ENCODE data around the gene FERMT2.

Gene FERMT2

DNA sequence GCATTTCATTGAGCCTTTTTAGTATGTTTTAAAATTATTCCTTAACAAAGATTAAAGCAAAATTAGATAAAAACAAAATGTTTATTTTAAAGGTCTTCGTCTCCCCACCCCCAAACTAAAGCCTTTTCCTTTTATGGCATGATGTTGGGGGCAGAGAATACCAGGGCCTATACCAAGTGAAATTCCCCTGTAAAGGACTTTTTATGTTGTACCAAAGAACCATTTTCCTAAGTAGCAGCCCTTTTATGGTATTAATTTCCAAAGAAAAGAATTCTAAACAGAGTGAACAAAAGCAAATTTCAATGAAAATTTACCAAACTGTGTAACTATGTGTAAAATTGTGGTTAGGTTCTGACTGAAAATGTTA, 87.5 kb downstream of the FERMT2 start:
- DNase-seq (ENCODE audit: low spot score): no peak

DNA sequence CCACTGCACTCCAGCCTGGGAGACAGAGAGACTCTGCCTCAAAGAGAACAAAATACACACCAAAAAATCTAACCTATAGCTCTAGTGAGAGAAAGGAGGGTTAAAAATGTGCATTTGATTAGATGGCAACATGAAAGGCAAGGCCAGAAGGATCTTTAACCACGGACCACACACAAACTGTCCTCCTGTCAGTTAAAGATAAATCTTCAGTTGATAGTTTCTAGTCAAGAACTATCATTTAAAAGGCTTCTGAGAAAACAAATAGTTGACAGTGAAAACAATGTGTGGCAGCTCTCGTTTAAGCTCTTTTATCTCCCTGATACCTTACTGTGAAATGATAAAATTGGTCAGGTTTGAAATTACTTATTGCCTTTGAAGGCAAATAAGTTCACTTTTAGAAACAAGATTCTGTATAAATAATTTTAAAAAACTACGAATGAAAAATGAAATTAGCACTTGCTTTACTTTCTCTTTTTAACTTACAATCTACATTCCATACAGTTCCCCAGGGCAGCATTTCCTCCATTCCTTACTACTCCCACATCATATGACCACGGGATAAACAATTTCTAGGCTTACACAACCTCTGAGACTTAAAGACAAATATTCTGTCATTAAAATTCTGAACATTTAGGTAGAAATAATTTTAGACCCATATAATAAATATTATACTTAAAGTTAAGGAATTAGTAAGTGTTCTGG, 88.1 kb downstream of the FERMT2 start:
- DNase-seq (ENCODE audit: low spot score): no peak

DNA sequence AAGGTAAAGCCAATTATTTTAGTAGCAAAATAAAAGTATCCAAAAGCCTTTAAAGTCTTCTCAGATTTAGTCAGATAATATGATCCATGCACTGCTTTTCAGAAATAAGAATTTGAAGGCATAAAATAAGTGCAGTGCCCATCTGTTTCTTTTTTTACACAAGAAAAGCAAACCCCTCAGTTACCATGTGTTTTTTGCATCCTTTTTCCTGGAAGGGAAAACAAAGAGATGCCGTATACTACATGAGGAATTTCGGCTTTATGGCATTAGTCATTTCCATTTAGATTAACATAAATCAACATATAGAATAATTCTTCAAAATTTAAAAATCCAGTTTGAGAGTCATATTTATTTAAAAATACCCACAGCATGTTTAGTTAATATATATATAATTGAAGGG, 89.4 kb downstream of the FERMT2 start:
- DNase-seq (ENCODE audit: low spot score): no peak

DNA sequence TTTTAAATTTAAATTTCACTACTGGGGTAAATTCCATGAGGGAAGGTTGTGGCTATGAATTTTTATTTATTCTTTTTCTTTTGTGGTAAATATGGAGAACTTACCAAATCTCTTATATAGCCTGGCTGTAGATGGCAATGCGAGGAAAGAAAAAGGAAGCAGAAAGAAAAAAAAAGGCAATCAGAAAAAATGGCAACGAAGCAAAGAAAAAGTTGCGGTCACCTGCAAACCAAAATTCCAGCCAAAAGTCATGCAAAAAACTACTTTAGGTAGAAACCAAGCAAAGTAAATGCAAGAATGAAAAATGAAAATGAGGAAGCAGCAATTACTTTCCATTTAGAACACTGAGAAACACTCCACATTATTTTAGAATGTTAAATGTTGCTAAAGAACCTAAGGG, 89.9 kb downstream of the FERMT2 start:
- DNase-seq (ENCODE audit: low spot score): no peak

DNA sequence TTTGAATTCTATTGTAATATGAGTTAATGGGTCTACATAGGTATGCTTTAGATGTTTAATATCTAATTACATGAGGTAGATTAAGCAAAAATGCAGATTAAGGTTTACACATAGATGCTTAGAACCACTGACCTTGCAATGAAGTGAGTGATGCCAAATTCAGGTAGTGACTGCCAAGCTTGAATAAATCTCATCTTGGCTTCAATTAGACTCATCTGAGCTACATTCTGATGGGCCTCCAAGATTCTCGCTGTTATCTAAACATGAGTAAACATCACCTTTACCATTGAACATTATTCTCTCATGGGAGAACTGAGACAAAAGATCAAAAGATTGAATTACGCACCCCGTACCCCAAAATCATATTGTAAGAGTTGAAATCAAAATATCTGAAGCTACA, 90.6 kb downstream of the FERMT2 start:
- DNase-seq (ENCODE audit: low spot score): no peak

DNA sequence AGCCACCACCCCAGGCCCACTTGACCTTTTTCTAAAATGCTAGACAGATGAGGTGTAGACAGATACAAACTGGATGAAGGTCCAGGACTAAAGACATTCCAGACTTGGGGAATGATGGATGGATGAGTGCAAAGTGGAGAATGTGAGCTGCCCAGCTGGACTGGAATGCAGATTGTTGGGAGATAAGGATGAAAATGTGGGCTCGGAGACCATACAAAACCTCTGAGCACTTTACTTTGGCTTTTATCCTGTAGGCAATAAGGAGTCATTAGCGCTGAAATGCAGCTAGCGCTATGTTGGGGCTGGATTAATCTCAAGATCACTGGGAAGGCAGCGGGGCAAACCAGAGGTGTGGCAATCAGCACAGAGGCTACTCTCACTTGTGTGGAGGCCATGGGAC, 94.7 kb downstream of the FERMT2 start:
- no peak for DNase-seq (ENCODE audit: low spot score)

DNA sequence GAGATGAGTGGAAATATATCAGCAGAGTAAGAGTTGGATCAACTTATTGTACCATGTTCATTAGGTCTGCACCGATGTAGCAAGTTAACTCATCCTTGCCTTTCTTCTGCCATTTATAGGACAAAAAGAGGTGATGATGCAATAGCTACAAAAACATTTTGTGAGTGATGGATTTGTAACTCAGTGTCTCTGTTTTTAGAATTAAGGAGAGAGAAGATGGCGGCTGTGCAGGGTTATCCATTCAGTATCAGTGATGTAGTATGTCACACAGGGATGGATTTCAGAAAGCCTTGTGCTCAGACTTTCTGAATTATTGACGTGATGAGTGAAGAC, 97.4 kb downstream of the FERMT2 start:
- DNase-seq (ENCODE audit: low spot score): no peak

DNA sequence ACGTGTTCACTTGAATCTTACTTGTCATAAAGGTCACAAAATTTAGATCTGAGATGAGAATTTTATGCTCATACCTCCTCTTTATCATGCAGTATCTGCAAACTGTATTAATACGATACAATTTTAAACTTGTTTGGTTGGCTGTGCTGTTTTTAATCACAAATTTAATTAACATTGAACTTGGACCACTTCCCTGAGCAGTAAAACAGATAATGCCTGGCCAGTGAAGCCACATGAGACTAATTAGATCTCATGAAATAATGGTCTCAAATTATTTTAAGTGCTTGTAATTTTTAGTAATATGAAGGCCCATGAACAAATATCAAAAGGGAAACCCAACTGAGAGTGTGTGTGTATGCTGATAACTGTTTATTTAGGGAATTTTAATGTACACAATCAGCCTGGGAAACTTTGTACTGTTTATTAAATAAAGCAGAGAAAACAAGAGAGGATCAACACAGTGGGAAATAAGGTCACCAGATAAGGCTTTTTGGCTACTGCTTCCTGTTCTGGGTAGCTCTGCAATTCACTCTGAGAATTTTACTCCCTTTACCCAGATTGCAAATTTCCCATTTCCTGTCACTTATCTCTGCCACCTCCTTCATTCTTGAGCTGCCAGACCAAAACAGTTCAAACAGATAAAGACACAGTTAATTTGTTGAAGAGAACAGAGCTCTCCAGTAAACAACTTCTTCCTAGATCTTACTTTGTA, 97.9 kb downstream of the FERMT2 start:
- no peak for DNase-seq (ENCODE audit: low spot score)

DNA sequence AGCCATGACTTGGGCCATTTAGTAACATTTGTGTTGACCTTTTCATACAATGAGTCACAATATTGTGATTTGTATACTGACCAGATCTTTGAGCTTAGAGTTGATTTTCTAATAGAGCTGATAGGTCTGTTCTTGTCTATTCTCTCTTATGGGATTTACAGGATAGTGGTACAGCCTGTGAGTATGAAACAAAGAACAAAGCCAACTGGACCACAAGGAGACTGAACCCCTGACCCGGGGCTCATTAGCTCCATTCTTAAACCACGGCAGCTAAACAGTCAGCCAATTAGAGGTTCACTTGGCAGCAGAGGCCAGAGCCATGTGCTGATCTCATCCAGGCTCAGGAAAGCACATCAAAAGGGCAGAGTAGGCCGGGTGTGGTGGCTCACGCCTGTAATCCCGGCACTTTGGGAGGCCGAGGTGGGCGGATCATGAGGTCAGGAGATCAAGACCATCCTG, 100.4 kb downstream of the FERMT2 start:
- no peak for DNase-seq (ENCODE audit: low spot score)

DNA sequence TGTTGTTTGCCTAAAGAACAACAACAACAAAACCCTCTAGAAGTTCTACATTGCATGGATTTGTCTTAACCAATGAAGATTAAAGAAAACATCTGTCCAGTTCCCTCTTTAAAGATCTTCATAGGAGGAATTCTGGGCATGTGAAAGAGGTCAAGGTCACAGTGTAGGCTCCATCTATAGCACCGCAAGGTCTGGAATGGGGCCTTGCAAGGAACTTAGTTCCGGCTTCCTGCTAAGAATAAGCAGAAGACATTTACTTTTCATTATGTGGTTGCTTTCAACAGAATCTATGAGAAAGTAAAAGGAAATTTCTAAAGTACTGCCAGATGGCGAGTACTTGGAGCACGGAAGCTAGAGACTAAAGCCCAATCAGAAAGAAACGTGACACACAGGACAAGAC, 102.2 kb downstream of the FERMT2 start:
- no peak for DNase-seq (ENCODE audit: low spot score)

DNA sequence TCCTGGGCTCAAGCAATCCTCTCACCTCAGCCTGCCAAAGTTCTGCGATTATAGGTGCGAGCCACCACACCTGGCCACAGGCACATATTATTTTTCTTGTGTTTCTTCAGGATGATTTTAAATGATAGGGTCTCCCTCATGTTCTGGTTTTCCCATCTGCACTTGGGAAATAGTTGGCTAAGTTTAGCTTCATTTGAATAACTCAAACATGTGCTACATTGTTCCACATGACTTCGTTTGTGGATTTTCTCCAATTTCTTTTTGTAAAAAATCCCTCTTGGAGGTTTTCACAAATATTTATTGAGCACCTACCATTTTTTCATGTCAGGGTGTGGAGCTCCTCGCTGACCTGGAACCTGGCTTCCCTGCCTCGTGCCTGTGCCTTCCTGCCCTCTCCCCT, 104.3 kb downstream of the FERMT2 start:
- no peak for DNase-seq (ENCODE audit: low spot score)

DNA sequence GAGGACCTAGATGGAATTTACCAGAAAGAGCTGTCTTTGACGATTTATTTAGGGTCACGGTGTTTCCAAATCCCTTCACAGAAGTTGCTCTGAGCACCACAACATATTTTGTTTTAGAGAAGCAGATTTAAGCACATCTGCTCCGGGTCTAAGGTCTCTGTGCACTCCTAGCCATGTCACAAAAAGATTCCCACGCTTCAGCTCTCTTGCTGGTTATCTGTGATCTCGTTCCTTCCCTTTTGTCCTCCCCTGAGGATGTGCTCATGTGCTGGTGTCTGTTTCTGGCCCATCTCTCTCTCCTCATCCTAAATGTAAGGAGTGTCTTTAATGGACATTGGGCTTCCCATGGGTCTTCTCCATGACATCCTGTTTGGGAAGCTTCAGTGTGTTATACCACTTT, 105.8 kb downstream of the FERMT2 start:
- no peak for DNase-seq (ENCODE audit: low spot score)

DNA sequence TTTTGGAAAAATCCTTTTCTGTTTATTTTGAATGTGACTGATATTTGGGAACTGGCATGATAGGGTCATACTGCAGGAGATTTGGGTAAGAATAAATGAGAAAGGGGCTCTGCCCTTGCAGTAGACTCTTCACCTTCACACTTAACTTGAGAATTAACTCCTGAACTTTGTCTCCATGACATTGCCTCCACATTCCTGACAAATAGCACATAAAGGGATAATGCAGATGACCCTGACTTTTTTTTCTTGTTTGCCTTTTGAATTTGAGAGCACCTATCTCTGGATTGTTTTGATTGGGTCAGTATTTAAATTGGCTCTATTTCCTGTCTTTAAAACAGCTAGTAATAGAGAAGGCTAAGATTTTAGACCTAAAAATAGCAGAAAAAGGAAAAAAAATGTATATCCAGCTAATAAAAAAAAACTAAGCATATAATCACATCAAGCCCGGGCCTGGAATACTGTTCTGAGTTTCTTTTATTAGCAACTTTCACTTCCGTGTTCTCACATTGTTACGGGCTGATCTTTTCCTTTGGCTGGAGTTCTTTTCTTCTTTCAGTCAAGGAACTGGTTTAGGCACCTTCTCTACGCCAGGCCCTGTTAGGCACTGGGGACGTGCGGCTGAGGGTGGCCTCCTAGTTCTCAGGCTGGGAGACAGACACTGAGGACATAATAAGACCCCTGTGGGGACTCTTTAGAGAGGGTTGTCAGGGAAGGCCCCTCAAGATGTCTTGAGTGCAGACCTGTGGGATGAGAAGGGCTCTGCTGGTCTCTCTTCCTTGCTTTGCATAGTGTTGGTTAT, 106.4 kb downstream of the FERMT2 start:
- no peak for DNase-seq (ENCODE audit: low spot score)

DNA sequence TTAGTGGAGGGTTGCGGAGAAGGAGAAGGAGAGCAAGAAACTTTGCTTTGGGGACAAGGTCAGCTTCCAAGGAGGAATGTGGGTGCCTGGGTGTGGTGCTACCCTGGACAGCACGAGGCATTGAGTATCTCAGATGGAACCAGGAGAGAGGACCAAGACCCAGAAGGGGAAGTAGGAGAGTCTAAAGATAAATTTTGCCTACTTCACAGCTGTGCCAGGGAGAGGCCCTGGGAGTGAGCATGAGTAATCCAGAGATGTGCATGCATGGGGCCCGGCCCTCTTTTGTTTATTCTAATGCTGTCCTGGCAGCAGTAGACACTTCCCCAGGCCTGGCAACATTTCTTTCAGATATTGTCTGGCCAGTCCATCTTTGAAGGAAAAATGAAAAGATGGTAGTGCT, 110.0 kb downstream of the FERMT2 start:
- DNase-seq (ENCODE audit: low spot score): no peak

DNA sequence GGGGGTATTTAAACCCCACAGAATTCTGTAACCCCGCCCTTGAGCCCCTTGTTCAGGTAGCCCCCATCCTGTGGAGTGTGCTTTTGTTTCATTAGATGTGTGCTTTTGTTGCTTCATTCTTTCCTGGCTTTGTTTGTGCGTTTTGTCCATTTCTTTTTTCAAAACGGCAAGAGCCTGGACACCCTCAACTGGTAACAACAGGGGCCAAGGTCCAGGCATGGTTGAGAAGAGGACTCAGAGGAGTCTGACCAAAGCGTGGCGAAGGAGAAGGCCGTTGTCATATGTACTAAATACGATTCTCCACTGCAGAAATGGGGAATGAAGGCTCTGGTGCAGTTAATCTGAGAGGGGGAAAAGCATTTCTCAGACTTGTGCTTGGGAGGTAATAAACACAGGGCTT, 113.4 kb downstream of the FERMT2 start:
- no peak for DNase-seq (ENCODE audit: low spot score)

DNA sequence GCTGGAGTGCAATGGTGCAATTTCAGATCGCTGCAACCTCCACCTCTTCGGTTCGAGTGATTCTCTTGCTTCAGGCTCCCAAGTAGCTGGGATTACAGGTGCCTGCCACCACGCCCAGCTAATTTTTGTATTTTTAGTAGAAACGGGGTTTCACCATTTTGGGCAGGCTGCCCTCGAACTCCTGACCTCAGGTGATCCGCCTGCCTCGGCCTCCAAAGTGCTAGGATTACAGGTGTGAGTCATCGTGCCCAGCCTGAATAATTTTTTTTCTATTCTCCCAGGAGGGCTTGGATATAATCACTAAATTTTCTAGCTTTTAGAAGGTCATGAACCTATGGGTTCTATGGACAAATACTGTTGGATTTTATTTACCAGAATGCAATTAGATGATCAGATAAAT, 114.8 kb downstream of the FERMT2 start:
- no peak for DNase-seq (ENCODE audit: low spot score)

DNA sequence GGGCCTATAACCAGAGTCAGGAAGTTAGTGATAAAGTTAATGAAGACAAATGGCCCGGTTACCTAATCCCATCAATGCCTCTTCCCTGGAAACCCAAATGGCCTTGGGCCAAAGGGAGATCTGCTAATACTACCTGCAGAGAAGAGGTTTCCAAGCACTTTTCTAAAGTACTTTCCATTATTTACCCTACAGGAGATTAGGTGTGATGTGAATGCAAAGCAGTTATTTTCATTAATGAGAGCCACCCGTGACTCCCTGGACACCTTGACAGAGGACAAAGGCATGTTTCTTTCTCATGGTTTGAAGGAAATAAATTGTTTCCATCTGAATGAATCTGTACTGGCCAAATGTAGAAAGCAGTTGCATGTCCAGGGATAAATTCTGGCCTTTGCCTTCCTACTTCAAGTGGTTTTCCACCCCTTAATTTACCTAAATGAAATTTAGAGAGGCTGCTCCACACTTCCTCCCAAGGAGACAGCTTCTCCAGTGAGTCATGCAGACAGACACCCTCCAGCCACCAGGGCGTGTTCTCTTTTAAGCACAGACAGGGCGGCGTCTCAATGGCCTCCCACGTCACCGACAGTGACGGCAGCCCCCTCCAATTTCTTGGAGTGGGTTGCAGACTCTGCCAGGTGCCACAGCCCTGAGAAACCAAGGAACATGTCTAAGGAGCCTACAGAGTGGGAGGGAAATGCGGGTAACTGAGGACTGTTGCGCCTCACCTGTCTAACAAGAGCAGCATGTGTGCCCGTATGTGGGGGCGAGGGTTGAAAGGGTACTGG, 115.5 kb downstream of the FERMT2 start:
- no peak for DNase-seq (ENCODE audit: low spot score)

DNA sequence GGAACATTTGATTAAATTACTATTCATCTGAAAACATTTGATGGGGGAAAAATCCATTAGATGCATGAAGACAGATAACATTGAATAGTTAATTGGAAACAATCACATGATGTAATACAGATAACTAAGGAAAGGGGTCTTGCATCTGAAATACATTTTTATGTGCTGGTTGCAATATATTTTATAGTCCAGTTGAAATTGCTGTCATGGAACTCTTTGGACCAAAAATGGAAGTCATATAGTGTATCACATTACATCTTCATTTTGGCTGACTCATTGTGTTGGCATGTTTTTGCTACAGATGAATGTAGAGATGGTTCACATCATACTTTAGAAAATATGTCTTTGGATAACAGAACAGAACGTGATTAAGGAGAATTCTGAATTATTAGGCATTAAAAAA, 116.4 kb downstream of the FERMT2 start:
- no peak for DNase-seq (ENCODE audit: low spot score)

DNA sequence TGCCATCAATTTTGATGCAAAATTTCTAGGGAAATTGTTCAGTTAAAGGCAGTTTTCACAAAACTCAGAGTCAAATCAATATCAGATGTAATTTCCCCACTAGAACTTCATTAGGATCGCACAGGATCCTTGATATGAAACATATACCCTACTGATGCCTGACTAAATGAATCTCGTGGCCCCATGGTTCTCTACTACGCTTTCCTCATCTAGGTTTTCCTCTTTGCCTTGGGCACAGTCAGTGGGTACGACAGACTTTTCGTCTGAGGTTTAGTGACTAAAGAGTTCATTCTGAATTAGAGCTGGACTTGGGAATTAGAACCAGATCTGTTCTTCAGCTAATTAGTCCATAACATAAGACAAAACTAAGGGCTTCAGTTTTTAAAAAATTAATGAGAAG, 117.0 kb downstream of the FERMT2 start:
- no peak for DNase-seq (ENCODE audit: low spot score)

DNA sequence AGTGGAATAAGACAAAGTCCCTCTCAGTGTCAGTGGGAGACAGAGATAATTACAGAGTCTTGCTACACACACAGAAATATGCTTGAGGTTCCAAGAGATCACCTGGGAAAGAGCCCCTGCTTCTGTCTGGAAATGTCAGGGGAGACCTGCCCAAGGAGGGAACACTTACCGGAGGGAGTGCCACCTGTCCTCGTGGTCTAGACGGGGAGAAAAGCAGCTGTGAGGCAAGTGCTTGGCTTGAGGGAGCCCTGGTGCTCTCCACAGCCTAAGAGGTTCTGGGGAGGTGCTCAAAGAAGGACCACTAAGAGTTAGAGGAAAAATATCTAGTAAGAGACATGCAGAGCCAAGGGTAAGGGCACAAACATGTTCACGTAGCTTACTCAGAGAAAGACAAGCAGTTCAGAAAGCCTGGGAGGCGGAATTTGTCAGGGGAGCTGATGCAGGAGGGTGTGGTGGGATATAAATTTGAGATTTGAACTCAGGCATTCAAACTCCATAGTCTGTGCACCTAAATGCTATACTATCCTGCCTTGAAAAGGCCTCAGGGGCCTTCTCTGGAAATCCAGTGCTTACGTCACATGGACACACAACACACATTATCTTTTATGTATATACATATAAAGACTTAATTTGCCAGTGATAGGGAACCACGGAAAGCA, 121.2 kb downstream of the FERMT2 start:
- DNase-seq (ENCODE audit: low spot score): no peak

DNA sequence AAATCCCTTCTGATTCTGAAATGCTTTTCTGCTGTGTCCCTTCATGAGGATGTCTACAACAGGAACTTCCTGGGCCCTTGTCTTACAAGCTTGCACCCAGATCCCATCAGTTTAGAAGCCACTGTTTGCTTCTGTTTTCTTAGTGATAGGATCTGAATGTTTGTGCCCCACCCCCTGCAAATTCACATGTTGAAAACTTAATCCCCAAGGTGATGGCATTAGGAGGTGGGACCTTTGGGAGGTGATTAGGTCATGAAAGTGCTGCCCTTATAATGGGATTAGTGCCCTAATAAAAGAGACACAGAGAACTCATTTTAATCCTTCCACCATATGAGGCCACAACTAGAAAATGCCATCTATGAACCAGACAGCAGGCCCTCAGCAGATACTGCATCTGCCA, 123.4 kb downstream of the FERMT2 start:
- no peak for DNase-seq (ENCODE audit: low spot score)

DNA sequence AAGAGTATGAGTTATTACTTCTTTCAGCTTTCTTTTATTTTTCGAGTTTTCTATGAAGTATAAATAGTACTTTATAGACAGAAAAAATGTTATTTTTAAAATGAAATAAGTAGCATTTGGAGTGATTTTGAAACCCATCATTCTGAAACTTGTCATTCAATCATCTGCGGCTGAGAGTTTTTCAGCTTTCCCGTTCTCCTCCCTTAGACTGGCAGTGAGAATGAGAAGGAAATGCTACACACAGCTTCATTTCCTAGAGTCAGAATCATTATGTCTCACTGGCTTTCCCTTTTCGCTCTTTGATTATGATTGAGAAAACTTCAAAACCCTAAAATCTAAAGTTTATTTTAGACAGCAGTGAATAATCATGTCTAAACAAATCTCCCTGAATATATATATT, 125.8 kb downstream of the FERMT2 start:
- no peak for DNase-seq (ENCODE audit: low spot score)

All from germinal center (tissue), 1 donor.